IPS DF 4.7 (cell line): ENCODE measurements around the gene GPR107.

Experiments used
- DNase-seq: peaks from one replicate; pipeline ENCODE4 v3.0.0-alpha.2; 2013; ENCODE audit warnings: low spot score; ENCODE audit errors: extremely low read depth

Gene GPR107

DNA sequence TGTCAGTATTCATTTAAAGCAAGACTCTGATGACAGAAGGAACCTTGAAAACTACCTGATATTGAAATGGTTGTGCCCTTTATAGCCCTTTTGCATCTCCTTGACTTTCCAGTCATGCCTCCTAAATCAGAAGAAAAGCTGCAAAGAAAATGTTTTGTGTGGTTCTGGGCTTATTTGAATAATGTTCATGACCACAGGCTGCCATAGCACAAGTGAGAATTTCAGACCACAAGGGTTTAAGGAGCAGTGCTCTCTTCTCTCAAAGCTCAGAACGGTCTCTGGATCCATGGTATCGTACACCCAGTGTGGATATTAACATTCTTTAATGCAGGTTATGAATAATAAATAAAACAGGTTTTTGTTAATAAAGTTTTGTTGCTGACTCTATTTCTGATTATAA is 54.2 kb downstream of the GPR107 start:
- no peak for DNase-seq

DNA sequence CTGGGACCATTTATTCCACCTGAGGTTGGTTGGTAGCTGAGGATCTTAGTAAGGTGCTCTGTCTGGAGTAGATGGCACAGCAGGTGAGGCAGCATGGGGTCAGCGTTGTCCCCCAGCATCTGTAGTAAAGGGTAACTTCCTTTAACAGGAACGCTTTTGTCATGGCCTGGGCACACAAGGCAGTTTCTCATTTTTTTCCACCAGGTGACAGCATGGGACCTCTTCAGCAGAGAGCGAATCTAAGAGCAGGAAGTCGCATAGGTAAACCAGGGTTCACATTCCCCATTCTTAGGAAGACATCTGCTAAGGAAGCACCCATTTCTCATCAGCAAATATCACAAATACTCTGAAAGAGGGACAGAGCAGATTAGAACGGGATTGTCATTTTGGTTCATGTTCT is 56.5 kb downstream of the GPR107 start:
- DNase-seq, result no peak

DNA sequence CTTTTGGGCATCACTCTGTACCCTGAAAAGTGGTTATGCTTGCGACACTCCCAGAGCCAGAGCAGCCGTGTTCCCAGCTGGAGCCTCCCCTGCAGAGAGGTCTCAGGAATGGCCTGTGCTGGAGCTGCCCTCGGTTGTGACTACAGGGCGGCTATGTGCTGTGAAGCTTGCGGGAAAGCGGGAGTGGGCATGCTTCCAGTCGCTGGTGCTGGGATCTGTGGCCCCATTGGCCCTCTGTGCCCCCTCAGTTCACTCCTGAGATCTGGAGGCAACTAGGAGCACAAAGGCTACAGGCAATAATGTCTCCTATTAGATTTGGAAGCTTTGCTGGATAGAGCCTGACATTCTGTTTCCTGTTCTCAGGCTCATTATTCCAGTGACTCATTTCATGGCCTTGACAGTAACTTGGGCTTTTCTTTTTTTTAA is 56.9 kb downstream of the GPR107 start:
- DNase-seq, result no peak

DNA sequence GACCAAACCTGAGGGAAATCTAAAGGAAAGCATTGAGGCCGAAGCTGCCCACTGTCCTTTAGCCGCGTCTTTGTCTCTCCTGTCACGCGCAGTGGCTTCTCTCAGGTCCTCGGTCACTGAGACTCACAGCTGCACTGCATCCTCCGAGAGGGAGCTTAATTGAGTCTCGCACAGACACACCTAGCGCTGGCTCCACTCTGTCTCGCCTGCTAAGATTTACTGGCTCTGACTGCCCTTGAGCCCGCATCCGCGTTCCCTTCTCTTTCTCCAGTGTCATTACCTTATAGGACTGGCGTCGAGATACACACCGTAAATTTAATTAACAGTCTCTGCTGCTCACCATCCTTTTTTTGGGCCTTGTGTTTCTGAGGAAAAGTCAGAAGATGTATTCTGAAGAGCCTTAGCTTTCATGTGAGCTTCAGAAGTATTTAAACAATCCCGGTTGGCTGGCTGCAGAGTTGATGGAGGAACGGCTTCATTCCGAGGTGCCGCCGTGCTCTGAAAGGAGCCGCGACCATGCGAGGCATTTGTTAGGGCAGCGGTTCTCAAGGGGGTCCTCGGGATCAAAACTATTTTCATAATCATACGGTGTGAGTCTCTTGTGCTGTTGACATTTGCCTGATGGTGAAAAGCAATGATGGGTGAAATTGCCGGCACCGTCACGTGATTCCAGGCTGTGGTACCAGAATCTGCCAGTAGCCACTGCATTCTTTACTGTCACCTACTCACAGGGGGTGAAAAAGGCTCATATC is 58.3 kb downstream of the GPR107 start:
- no peak for DNase-seq

DNA sequence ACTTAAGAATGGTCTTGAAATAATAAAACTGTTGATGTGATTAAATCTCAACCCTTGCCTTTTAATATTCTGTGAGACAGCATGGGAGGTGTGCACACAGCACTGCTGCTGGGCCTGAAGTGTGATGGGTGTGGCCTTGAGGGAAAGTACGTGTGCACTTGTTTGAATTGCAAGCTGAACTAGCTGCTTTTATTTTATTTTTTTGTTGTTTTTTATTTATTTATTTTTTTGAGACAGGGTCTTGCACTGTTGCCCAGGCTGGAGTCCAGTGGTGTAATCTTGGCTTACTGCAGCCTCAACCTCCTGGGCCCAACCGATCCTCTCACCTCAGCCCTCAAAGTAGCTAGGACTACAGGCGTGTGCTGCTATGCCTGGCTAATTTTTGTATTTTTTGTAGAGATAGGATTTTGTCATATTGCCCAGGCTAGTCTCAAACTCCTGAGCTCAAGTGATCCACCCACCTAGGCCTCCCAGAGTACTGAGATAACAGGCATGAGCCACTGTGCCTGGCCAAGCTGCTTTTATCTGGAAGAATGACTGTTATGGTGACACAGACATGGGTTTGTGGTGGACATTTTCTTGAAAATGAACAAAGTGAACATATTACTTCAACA is 58.9 kb downstream of the GPR107 start:
- no peak for DNase-seq

DNA sequence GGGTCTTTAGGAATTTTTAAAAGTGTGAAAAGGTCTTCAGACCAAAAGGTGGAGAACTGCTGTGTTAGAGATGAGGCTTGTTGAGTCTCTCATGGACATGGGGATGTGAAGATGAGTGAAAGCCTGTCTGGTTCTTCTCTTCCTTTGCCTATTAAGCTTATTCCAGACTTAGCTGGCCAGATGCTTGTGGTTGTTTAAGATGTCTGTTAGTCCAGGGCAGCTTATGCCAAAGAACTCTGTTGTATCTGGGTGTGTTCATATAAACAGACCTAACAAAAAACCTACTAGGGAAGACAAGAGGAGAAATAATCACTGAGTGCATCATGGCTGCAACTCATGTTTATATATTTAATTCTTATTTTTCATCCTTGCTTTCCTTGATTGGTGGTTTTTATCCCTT is 61.0 kb downstream of the GPR107 start:
- no peak for DNase-seq

DNA sequence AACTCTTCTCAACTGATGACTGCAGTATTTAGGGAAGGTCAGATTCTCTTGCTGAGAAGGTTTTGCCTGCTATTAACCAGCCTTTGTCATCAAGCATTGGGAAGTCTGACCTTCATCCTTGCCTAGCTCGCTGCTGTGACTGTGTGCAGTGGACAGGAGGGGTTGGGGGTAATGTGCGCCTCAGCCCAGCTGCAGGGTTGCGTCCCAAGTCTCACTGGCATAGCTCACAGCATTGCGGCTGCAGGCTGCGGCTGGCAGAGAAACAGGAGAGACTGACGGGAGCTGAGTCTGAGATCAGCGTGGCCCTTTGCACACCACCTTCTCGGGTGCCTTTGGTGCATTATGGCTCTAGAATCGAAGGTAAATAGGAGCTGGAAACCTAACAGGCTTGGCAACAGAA is 62.6 kb downstream of the GPR107 start:
- DNase-seq, result no peak

DNA sequence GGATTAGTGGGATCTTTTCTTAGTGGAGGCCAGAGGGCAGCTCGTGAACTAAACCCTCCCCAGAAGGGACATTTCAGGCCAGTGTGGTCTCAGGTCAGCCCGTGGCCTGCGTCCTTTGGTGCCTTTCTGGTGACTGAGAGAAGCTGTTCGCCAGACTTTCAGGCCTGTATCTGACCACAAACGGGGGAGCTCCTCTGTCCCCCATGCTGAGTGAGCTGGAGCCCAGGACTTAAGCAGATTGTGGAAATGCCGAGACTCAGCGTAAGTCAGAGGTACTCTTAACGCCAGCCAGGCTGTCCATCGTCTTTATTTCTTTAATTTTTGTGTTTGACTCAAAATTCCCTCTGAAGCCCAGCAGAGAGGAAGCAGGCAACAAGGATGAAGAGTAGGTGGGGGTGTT is 63.7 kb downstream of the GPR107 start:
- no peak for DNase-seq

DNA sequence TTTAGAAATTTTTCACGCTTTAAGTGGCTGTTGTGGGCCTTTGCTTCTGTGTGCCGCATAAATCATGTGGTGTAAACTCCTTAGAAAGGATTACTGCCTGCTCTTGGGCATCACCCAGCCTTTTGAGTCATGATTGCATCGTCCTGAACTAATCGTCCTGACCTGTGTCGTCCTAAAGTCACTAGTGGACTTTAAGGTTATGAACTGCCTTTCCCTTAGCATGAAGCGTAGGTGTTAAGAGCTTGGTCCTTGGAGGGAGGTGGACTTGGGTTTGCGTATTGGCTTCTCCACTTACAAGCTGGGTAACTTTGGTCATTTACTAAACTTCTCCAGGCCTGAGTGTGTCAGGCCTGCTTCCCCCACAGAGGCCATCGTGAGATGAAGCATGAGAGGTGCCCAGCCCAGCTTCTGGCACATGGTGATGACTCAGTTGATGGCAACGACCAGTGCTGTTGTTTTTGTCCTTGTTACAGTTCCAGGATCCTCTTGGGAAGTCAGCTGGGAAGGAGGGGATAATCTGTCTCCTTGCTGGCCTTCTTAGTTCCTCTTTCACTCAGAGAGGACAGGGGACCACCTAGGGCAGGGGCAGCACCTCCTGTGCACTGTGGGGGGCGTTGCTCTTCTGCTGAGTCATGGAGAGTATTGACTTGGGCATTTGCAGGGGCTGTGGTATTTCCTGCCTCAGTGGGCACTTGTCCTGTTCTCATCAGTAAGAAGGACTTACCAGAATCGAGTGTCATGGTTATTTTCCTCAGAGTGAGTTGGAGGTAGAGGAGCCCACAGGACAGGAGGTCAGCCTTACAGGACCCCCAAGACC is 64.3 kb downstream of the GPR107 start:
- no peak for DNase-seq

DNA sequence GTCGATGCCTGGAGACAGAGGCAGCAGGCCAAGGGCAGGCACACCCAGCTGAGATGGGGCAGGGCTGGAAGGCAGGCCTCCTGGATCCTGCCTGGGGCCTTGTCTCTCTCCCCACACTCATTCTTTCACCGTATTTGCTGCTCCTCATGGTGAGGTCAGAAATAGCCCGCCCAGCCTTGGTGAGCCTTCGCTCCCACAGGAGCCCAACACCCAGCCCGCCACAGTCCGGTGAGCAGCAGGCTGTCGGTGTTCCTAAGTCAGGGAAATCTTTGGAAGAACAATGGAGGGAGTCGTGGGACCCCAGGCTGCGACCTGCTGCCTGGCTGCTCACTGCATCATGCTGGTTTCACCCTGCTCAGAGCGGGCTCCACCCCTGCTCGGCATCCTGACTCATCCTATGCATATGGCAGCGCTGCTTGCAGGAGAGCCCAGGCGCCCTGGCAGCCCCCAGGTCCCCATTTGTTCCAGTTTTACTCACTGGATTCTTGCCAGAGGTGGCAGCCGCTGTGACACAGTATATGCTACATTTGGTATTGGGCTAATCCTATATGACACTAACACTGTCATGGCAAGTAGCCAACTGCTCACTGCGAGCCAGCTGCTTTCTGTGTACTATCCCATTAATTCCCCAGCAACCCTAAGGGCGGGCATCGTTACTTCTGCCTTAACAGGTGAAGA is 65.3 kb downstream of the GPR107 start:
- DNase-seq, result no peak

DNA sequence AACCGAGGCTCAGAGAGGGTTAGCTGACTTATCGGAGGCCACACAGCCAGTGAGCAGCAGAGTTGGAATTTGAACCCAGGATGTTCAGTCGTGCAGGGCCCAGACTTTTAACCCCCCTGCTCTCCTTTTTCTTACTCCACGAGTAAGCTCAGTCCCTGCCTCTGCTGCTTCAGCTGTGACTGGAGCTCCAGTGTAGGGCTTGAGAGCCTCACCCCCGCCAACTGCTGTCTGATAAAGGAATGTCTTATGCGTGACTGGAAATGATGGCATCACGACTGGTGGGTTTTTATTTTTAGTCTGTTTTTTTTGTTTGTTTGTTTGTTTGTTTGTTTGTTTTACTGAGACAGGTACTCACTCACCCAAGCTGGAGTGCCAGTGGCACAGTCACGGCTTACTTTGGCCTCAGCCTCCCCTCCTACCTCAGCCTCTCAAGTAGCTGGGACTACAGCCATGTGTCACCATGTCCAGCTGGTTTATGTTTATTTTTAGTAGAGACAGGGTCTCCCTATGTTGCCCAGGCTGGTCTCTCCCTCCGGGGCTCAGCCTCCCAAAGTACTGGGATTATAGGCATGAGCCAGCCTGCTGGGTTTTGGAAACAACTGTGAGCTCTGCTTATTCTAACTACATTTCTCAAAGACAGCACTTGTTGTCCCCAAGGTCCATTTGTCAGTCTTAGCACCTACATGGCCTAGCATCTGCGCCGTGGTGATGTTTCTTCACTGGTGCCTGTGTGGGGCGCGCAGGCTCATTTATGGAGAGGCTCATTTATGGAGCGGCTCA is 66.0 kb downstream of the GPR107 start:
- DNase-seq, result no peak

DNA sequence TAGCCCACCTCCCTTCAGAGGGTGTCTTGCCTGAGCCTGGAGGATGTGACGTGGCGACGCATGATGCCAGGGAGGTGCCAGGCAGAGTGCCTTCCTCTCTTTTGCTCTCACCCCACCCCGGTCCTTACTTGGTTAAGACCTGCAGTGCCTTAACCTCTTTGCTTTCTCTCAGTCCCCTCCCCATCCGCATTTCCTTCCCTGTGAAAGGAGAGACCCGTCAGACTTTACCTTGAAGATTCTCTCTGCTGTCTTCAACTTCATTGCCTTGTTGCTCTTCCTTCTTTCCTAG is 66.5 kb downstream of the GPR107 start:
- DNase-seq, result no peak

DNA sequence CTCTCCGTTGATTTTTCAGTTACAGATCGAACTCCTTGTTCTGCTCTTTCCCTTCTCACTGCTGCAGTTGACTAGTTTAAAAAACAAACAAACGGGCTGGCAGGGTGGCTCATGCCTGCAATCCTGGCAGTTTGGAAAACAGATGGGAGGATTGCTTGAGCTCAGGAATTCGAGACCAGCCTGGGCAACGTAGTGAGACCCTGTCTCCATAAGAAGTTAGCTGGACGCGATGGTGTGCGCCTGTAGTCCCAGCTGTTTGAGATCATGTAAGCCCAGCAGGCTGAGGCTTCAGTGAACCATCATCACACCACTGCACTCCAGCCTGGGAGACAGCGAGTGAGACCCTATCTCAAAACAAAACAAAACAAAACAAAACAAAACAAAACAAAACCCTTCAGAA is 67.1 kb downstream of the GPR107 start:
- DNase-seq, result no peak

DNA sequence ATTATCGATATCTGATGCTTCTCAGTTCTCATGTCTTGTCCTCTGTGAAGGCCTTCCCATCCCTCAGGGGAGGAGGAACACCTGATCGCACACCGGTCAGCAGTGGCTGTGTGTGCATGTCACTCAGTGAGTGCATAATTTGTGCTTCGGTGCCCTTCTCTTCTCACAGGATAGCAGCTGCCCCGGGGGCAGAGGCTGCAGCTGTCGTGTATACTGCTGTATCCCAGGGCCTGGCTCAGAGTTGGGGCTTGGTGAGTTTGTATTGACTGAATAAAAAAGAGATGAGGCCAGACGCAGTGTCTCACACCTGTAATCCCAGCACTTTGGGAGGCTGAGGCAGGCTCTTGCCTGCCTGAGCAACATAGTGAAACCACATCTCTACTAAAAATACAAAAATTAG is 68.8 kb downstream of the GPR107 start:
- no peak for DNase-seq

DNA sequence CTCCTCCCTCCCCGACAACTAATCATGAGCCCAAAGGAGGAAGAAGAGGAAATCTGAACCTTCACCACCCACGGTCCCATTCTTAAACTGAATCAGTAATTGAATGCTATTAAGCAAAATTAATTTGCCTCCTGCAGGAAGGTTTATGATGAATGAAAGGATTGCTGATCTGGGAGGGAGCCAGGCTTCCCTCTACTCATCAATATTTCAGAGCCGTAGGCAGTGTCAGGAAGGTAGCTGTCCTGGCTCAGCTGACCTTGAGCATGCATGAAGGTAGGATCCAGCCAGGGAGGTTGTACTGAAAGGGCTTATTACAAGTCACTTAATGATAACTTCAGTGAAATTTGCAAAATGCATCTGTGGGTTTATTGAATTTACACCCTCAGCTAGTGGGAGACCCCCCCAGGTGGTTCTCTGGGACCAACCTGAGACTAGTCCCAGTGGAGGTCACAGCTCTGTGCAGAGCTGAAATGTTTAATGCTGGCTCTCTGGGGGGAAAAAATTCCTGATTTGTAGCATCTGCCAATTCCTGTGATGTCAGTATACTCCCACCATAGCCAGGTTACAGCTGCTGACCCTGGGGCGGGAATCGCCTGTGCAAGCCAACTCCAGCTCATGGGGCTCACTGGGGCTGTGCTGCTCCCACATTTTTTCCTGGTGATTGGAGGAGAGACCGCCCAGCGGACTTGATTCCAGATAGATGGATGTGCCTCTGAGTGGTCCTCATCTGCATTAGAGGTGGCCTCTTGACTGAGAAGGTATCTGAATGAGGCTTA is 70.6 kb downstream of the GPR107 start:
- DNase-seq, result no peak

DNA sequence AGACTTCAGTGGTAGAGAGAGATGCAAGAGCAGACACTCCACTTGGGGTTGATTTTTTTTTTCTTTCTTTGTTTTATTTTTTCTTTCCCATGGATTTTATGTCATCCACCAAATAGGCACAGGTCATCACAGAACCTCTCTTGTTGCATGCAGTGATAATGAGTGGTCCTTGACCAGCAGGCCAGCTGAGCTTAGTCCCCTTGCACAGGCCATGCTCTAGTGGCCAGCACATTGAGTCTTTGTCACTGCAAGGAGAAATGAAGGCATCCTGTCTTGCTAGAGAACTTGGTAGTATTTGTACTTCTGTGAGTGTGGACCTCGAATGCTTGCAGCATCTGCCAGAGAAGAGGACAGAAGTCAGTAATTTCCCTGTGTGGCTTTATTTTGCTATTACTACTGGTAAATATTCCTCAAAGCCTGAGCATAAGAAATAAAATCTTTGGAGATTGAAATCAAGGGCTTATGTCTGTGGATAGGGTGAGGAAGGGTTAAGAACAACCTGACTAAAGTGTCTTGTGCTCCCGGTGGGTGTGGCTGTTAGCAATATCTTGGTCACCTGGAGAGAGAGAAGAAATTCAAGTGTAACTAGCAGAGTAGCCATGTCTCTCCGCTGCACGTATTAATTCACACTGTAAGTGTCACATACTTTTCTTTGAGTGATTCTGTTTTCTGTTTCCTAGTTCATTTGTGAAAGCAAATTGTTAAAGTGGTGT is 73.2 kb downstream of the GPR107 start:
- no peak for DNase-seq

DNA sequence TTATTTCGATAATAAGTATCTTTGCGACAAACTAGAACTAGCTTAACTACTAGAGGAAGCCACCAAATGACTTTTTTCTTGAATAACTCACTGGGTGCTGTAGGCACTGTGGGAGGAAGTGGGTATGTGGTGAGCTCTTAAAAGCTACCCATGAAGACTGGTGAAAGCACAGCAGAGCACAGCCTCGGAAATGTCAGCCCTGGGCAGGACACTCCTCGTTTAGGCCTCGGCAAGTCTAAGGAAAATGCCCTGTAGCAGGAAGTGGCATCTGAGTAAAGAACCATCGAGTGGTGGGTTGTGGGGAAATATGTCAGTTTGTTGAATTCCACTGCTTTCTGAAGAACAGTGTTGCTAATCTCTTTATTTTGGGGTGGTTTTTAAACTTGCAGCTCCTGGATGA is 74.5 kb downstream of the GPR107 start:
- no peak for DNase-seq

DNA sequence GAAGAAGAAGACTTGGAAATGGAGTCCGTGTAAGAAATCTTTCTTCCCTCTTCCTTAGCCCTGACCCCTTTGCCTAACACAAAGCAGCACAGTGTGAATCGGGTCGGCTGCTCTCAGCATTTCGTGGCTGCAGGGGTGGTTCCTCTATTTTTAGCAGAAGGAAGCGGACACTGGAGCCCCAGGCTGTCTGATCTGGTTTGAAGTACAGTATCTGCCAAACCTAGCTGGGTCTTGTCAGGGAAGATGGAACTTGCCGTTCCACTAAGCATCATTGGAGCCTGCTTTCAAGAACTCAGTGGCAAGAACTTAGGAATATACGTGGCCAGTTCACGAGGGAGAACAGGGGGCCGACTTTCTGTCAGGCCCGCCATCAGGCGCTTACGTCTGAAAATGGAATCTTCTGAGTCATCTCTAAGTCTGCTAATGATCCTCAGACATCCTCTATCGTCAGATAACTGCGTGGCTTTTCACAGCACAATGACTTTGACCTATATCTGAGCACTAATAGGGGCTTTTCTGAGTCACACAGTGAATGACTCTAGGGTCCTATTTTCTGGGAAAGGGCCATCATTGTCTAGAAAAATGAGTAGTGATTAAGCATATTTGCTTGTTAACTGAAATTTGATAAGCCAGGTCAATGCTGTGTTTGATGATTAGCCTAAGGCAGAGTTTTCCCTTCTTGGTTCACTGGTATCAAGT is 75.2 kb downstream of the GPR107 start:
- DNase-seq, result no peak

DNA sequence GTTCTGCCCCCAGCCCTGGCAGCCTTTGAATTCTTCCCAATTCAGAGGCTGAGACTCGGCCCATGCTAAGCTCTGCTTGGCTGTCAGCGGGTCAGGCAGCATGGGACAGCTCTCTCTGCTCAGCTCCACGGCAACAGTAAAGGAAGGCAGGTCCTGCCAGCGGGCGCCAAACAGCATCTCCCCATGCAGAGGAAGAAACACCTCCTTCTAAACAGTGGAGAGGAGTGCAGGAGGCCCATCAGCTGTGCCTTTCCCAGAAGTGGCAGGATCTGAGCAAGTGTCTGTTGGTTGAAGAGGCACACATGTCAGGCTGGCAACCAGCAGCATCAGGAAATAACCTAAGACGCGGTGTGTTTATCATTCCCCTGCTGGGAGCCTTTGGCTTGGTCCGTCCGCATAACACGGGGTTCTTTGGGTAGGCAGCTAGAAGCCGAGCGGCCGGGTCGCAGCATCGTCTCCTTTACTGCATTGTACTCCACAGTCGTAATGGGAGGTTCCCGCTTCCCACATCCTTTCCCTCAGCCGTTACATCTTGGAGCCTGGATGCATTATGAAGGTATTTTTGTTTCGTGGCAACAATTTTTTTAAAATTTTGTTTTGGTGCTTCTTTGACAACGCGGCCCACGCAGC is 75.8 kb downstream of the GPR107 start:
- DNase-seq, result no peak
